NCI-H187 (cell line): Measurements from ENCODE around the gene RAPGEF5.

Source experiments
- DNase-seq, 2 experiments: peaks; one replicate each; lab custom pipeline; 2025; lab: John Stamatoyannopoulos, UW

The RAPGEF5 gene

GRCh38 chr7:22152690-22153089, 204.3 kb downstream of the RAPGEF5 start:
- no peak for DNase-seq

GRCh38 chr7:22151901-22152300, 205.1 kb downstream of the RAPGEF5 start:
- no peak for DNase-seq

GRCh38 chr7:22150221-22150620, 206.7 kb downstream of the RAPGEF5 start:
- DNase-seq: no peak

GRCh38 chr7:22147868-22148267, 209.1 kb downstream of the RAPGEF5 start:
- DNase-seq: no peak

- no peak for DNase-seq
Observed at GRCh38 chr7:22146961-22147512, 209.9 kb downstream of the RAPGEF5 start.

- DNase-seq: no peak
Observed at GRCh38 chr7:22144950-22145349, 212.0 kb downstream of the RAPGEF5 start.

- no peak for DNase-seq
Observed at GRCh38 chr7:22143491-22143890, 213.5 kb downstream of the RAPGEF5 start.

- no peak for DNase-seq
Observed at GRCh38 chr7:22142572-22142971, 214.4 kb downstream of the RAPGEF5 start.

- DNase-seq: no peak
Observed at GRCh38 chr7:22141355-22141754, 215.6 kb downstream of the RAPGEF5 start.

- DNase-seq: no peak
Observed at GRCh38 chr7:22140578-22140977, 216.4 kb downstream of the RAPGEF5 start.

- DNase-seq: no peak
Observed at GRCh38 chr7:22138886-22139285, 218.1 kb downstream of the RAPGEF5 start.

GRCh38 chr7:22138106-22138505, 218.8 kb downstream of the RAPGEF5 start:
- DNase-seq: no peak

- DNase-seq: no peak
Observed at GRCh38 chr7:22137466-22137865, 219.5 kb downstream of the RAPGEF5 start.

GRCh38 chr7:22137026-22137425, 219.9 kb downstream of the RAPGEF5 start:
- no peak for DNase-seq

GRCh38 chr7:22129819-22130580, 227.0 kb downstream of the RAPGEF5 start:
- no peak for DNase-seq

- DNase-seq: no peak
Observed at GRCh38 chr7:22129166-22129565, 227.8 kb downstream of the RAPGEF5 start.

GRCh38 chr7:22128528-22128920, 228.4 kb downstream of the RAPGEF5 start:
- DNase-seq: no peak

- DNase-seq: no peak
Observed at GRCh38 chr7:22127835-22128527, 229.0 kb downstream of the RAPGEF5 start.

GRCh38 chr7:22125436-22125835, 231.5 kb downstream of the RAPGEF5 start:
- no peak for DNase-seq

GRCh38 chr7:22124941-22125340, 232.0 kb downstream of the RAPGEF5 start:
- no peak for DNase-seq

- no peak for DNase-seq
Observed at GRCh38 chr7:22123139-22123538, 233.8 kb downstream of the RAPGEF5 start.

- no peak for DNase-seq
Observed at GRCh38 chr7:22121702-22122474, 235.1 kb downstream of the RAPGEF5 start.
